Spleen (tissue), 7 donors: ENCODE measurements around the gene UVSSA.

Experiments
- CTCF ChIP-seq, 11 experiments: fragments of 200-600 bp in 7 of 11; fragments of 450-650 bp in 4 of 11; sonication (generic) in 4 of 11; IDR thresholded peaks in 8 of 11; conservative IDR thresholded peaks in 3 of 11; 1 replicate in 7 of 11; 2 replicates in 4 of 11; pipeline versions ENCODE4 v1.4.0 to v1.8.0; 2016 to 2021; ENCODE audit warnings: antibody characterized with exemption in 11 of 11, inconsistent platforms in 4 of 11, mild to moderate bottlenecking in 1 of 11
- POLR2AphosphoS5 ChIP-seq, 3 donors: sonication (generic); formaldehyde crosslinking; IDR thresholded peaks; one replicate each; pipeline ENCODE4 v1.5.1; 2017; ENCODE audit warnings: antibody characterized with exemption in 3 of 3
- donor health status: DM: no; HTN: no; CAD: no; lungs with moderate emphysema.
- donor health status: DM: no; HTN: no; CAD: no.
- donor health status: DM: no; HTN: no; CAD: no.

- TF ChIP-seq CTCF (IDR thresholded peaks at IDR 0.05 in 8 of 11, conservative IDR thresholded peaks at IDR 0.05 in 3 of 11), result no peak
- no peak for TF ChIP-seq POLR2AphosphoS5 (IDR thresholded peaks at IDR 0.05)
Observed at GRCh38 chr4:1427010-1427409, 80.0 kb downstream of the UVSSA start.
